Measurements from ENCODE around the gene RIMBP2.

The RIMBP2 gene

GRCh38 chr12:130454296-130454695, 261.8 kb downstream of the RIMBP2 start:
- DNase-seq: no peak

DNA sequence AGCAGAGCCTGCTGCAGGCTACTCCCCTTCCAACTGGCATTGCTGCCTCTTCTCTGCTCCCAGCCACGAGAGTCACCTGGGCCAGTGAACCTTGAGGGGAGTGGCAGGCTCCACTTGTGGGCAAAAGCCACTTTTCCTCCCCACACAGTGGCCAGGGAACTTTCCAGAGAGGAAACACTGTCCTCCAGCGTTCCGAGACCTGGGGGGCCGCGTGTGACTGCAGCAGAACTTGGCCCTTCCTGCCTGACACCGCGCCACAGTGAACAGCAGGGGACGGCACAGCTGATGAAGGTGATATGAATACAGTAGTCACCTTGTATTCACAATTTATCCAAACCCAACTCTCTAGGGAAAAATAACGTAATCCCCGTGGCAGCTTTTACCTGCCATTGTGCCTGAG, 263.6 kb downstream of the RIMBP2 start:
- no peak for DNase-seq

DNA sequence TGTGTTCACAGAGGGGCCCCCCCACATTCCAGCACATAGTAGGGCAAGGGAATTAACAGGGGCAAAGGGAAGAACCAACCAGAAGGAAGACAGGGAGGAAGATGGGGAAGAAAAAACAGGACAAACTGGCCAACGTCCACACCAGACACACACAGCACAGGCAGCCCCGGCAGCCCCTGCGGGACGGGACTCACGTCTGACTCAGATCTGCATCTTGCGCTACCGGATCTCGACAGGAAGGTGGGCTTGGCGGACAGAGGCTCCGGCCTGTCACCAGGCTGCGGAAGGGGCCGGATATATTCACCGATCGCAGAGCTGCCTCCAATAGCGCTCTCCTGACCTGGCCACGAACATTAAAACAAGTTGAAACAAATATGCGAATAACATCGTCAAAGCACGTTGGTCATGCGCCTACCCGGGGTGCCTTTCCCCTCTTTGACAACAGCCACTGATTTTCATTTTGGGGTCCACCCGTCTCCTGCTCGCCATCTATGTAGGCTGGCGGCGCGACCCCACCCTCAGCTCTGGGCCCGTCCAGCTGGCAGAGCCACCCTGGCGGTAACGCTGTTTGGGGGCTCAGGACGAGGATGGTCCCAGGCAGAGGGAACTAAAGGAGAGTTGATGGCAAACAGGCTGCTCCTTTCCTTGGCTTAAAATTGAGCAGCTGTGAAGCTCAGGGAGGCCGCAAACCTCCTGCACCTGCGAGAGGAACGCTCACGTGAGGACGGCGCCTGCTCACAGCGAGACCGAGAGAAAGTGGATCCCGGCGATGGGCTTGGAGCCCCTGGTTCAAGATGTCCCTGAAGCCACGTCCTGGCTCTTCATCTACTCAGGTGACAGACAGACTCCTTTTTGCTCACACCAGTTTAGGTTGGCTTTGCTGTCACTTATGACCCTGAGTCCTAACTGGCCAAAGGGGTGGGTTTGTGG, 264.8 kb downstream of the RIMBP2 start:
- no peak for DNase-seq

DNA sequence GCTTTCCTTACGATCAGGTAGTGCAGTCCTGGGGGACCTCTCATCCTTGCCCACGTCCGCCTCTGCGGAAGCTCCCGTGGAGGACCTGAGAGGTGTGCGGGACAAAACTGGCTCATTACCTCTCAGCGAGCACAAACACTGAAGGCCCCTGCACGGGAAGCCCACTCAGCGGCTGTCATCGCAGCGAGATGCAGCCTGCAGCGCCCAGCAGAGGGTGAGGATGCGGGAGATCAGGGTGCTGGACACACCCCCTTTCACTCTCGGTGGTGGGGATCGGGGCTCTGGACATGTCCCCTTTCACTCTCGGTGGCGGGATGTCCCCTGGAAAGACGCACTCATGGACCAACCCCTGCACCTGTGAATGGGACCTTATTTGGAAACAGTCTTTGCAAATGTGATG, 266.8 kb downstream of the RIMBP2 start:
- no peak for DNase-seq

- no peak for DNase-seq
Measured at GRCh38 chr12:130448044-130448821, 267.9 kb downstream of the RIMBP2 start.

- DNase-seq: no peak
Measured at GRCh38 chr12:130447655-130447965, 268.5 kb downstream of the RIMBP2 start.

GRCh38 chr12:130446846-130447654, 269.0 kb downstream of the RIMBP2 start:
- DNase-seq: no peak

DNA sequence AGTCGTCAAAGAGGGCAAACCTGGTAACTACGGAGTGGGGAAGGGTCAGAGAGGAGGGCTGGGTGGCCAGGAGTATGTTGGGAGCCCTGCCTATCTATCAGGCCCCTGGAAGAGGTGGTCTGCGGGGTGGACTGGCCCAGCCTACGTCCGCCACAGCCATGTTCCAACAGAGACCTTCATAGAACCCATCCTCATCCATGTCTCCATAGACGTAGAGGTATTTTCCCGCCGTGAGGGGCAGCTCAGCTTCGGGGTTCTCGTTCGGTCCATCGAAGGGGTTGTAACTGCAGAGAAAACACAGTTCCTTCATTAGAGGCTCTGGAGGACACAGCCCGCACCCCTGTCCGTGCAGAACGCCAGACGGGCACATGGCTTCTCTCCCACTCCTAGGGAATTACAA, 271.1 kb downstream of the RIMBP2 start:
- DNase-seq: no peak

DNA sequence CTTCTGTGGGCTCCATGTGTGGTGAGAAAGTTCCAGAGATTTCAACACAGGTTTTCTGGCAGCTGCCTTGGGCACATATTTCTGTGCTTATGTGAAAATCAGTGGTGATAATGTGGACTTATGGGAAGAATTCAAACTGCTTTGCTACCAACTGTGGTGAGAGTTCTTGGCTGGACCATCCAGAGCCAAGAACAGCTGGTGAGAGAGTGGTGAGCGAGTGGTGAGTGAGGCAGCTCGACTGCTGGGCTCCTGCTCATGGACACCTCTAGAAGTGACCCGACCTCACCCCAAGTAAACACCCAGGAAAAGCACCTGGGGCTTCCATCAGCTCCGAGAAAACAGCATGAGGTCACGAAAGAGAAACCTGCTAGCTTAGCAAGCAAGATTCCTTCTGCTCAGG, 272.0 kb downstream of the RIMBP2 start:
- no peak for DNase-seq

DNA sequence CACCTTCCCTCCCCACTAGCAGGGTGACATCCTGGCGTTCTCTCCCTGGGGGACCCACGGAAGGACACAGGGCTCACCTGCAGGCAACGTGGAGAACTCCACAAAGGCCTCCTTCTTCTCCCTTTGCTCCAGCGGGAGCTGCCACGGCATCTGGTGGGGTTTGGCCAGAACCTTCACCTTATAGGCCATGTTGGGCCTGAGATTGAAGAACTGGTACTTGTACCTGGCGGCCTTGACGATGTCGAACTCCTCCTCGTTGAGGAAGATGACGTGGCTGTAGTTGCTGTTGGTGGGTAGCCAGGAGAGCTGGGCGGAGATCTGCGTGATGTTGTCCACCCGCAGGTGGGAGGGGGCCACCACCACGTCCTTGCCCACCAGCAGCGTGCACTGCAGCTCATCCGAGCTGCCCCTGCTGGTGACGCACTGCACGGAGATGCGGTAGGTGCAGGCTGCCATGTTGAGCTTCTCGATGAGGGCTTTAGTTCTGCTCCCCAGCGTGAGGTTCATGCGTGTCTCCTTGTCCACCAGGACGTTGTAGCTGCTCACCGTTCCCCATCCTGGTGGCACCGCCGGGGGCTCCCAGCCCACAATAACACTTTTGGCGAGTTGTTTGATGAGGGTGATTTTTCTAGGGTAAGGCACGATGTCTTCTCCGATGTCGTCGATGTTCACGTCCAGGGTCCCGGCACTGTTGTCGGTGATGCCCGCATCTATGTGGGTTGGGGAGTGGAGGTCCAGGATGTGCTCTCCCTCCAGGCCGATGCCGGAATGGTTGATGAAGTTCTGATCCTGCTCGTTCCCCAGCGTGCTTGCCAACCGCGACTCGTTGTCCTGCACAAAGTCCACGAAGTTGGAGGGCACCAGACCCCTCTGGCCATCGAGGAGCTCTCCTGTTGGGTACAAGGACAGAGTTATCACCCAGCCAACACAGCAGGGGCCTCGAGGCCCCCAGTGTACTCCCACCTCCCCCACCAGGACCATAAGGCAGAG, 274.0 kb downstream of the RIMBP2 start:
- no peak for DNase-seq

GRCh38 chr12:130440411-130441080, 275.6 kb downstream of the RIMBP2 start:
- no peak for DNase-seq

- DNase-seq: no peak
Measured at GRCh38 chr12:130439250-130439649, 276.8 kb downstream of the RIMBP2 start.

GRCh38 chr12:130438711-130439110, 277.4 kb downstream of the RIMBP2 start:
- no peak for DNase-seq

GRCh38 chr12:130438243-130438620, 277.9 kb downstream of the RIMBP2 start:
- no peak for DNase-seq

DNA sequence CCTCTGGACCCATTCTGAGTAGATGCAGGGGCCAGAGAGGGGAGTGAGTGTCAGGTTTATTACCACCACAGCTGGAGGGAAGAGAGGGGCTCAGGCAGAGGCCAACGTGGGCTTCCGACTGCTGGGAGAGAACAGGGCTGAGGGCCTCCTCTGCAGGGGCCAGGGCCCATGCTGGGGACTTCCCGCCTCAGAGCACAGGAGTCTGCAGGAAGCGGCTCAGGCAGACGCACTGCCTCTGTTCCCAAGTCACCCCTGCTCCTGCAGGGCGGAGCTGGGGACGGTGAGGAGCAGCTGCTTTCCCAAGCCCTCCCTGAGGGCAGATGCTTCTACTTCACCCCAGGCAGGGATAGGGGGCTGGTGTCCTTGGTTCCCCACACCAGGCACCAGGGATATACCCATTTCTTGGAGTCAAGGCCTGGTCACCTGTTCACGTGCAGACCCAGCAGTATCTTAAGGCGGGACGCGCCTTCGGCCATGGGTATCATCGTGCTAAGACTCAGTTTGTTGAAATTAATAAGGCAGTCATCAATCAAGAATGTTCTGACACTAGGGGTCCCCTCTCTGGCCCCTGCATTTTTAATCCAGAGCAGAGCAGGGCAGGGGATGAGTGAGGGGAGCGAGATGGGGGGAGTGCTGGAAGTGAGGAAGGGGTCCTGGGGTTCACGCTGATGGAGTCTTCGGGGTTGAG, 278.4 kb downstream of the RIMBP2 start:
- no peak for DNase-seq

- DNase-seq: no peak
Measured at GRCh38 chr12:130436741-130437501, 279.2 kb downstream of the RIMBP2 start.

GRCh38 chr12:130435826-130436225, 280.3 kb downstream of the RIMBP2 start:
- no peak for DNase-seq

DNA sequence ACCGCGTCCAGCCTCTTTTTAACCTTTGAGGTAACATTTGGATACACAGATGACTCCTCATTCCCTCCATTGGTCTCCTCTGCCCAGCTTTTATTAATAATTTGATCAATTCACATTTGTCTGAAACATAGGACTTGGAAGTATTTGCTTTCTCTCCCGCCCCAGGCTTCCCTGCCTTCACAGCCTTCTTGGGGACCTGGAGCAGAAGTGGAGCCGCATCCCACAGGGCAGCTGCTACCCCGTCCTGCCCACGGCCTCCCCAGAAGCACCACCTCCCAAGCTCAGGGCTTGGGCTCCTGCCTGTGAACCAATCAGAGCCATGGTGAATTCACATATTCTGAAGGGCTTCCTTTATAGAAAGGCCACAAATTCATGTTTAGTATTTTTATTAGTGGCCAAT, 280.8 kb downstream of the RIMBP2 start:
- no peak for DNase-seq

GRCh38 chr12:130434560-130434959, 281.5 kb downstream of the RIMBP2 start:
- no peak for DNase-seq

DNA sequence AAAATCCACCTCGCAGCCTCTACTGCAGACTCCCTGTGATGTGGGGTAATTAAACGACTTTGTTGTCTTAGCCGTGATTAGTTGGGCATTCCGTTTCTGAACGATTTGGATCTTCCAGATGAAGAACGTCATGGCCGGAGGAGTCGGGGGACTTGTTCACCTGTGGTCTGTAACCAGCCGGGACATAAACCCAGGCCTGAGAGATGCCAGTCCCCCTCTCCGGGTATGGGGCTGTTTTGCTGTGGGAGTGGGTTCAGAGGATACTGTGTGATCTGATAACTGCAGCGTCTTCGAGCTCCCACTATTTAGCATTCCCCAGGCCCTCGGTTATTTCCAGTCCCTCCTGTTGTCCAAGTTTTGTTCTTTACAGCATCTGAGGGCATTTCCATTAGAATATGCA, 282.3 kb downstream of the RIMBP2 start:
- DNase-seq: no peak

Data from GF-D8 (cell line).